Measurements from ENCODE around the gene SOX2. TPM values are rescaled to one million over a fixed set of nuclear protein-coding genes. Genes with fewer than 3 reads are reported as not detected.

SOX2 gene
- total RNA-seq, 1 experiment from 2014 or later, result 189 TPM

DNA sequence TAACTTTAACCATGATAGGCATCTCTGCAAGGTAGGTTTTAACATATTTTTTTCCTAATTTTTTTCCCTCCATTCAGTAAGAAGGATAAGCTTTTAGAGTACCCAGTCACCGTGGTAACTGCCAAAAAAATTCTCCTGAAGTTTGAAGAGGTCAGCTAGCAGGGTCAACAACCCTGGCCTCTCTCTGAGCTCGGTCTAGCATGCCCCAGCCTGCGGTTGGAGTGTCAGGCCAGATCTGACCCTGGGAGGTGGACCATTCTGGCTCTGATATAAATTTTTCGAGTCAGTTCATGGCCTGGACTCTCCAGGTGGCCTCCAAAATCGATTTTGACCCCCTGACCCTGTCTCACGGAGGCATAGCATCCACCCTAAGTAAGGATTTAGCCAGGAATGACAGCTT is 29.7 kb downstream of the SOX2 start (continued):
- no peak for TF ChIP-seq HMGXB4 (CRISPR knock-in tag; IDR thresholded peaks at IDR 0.05)
- no peak for TF ChIP-seq IRF2 (CRISPR knock-in tag; IDR thresholded peaks at IDR 0.05; ENCODE audit: borderline replicate concordance, low read depth)
- no peak for TF ChIP-seq NFE2L1 (CRISPR knock-in tag; IDR thresholded peaks at IDR 0.05)

GRCh38 chr3:181752202-181752671 is 40.5 kb downstream of the SOX2 start:
- TF ChIP-seq, protein P1, sequence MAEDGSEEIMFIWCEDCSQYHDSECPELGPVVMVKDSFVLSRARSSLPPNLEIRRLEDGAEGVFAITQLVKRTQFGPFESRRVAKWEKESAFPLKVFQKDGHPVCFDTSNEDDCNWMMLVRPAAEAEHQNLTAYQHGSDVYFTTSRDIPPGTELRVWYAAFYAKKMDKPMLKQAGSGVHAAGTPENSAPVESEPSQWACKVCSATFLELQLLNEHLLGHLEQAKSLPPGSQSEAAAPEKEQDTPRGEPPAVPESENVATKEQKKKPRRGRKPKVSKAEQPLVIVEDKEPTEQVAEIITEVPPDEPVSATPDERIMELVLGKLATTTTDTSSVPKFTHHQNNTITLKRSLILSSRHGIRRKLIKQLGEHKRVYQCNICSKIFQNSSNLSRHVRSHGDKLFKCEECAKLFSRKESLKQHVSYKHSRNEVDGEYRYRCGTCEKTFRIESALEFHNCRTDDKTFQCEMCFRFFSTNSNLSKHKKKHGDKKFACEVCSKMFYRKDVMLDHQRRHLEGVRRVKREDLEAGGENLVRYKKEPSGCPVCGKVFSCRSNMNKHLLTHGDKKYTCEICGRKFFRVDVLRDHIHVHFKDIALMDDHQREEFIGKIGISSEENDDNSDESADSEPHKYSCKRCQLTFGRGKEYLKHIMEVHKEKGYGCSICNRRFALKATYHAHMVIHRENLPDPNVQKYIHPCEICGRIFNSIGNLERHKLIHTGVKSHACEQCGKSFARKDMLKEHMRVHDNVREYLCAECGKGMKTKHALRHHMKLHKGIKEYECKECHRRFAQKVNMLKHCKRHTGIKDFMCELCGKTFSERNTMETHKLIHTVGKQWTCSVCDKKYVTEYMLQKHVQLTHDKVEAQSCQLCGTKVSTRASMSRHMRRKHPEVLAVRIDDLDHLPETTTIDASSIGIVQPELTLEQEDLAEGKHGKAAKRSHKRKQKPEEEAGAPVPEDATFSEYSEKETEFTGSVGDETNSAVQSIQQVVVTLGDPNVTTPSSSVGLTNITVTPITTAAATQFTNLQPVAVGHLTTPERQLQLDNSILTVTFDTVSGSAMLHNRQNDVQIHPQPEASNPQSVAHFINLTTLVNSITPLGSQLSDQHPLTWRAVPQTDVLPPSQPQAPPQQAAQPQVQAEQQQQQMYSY (CRISPR knock-in tag; IDR thresholded peaks at IDR 0.05), result no peak
- no peak for TF ChIP-seq KAT7 (CRISPR knock-in tag; IDR thresholded peaks at IDR 0.05; ENCODE audit: borderline replicate concordance)
- TF ChIP-seq TEAD4 (CRISPR knock-in tag; IDR thresholded peaks at IDR 0.05), result no peak
- no peak for TF ChIP-seq TP53 (CRISPR knock-in tag; IDR thresholded peaks at IDR 0.05)
- no peak for TF ChIP-seq ETV6 (CRISPR knock-in tag; IDR thresholded peaks at IDR 0.05)
- no peak for TF ChIP-seq ZNF121 (CRISPR knock-in tag; IDR thresholded peaks at IDR 0.05)
- TF ChIP-seq, protein P2, sequence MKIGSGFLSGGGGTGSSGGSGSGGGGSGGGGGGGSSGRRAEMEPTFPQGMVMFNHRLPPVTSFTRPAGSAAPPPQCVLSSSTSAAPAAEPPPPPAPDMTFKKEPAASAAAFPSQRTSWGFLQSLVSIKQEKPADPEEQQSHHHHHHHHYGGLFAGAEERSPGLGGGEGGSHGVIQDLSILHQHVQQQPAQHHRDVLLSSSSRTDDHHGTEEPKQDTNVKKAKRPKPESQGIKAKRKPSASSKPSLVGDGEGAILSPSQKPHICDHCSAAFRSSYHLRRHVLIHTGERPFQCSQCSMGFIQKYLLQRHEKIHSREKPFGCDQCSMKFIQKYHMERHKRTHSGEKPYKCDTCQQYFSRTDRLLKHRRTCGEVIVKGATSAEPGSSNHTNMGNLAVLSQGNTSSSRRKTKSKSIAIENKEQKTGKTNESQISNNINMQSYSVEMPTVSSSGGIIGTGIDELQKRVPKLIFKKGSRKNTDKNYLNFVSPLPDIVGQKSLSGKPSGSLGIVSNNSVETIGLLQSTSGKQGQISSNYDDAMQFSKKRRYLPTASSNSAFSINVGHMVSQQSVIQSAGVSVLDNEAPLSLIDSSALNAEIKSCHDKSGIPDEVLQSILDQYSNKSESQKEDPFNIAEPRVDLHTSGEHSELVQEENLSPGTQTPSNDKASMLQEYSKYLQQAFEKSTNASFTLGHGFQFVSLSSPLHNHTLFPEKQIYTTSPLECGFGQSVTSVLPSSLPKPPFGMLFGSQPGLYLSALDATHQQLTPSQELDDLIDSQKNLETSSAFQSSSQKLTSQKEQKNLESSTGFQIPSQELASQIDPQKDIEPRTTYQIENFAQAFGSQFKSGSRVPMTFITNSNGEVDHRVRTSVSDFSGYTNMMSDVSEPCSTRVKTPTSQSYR (CRISPR knock-in tag; IDR thresholded peaks at IDR 0.05), result no peak
- no peak for TF ChIP-seq ZNF396 (CRISPR knock-in tag; IDR thresholded peaks at IDR 0.05; ENCODE audit: borderline replicate concordance)
- ATAC-seq, result no peak
- H3K36me3 Mint-ChIP-seq, result no peaks in the 10 kb centered on the region
- DNase-seq (ENCODE audit: low spot score), result no peak
- H3K4me3 Mint-ChIP-seq, result no peak overlapping the region
- H3K4me1 Mint-ChIP-seq, result peaks cover 44% of the 10 kb centered on the region
- no peaks in the 10 kb centered on the region for H3K9me3 Mint-ChIP-seq
- H3K27ac Mint-ChIP-seq, result no peak overlapping the region
- ChIA-PET POLR2A (no interaction called here), CTCF (interaction anchor here (0.6 kb wide), 1 partner anchor 28 kb away, joined by 3 read pairs; no protein-coding TSS in a partner anchor)
- H3K27me3 Mint-ChIP-seq (ENCODE audit: low read depth), result peaks cover 9% of the 10 kb centered on the region

GRCh38 chr3:181753391-181753790 is 41.7 kb downstream of the SOX2 start:
- ATAC-seq, result no peak
- ChIA-PET POLR2A (no interaction called here), CTCF (interaction anchor here (1.2 kb wide), 1 partner anchor 53 kb away, joined by 3 read pairs; no protein-coding TSS in a partner anchor)
- TF ChIP-seq ZNF219 (CRISPR knock-in tag; IDR thresholded peaks at IDR 0.05; ENCODE audit: borderline replicate concordance) (no peak), GABPB1 (CRISPR knock-in tag; IDR thresholded peaks at IDR 0.05) (no peak), IRF2 (CRISPR knock-in tag; IDR thresholded peaks at IDR 0.05; ENCODE audit: borderline replicate concordance, low read depth) (no peak), HMGXB4 (CRISPR knock-in tag; IDR thresholded peaks at IDR 0.05) (no peak), OVOL2 (CRISPR knock-in tag; IDR thresholded peaks at IDR 0.05; ENCODE audit: borderline replicate concordance) (no peak), MYBL2 (CRISPR knock-in tag; IDR thresholded peaks at IDR 0.05) (no peak)
- TF ChIP-seq, protein P3, sequence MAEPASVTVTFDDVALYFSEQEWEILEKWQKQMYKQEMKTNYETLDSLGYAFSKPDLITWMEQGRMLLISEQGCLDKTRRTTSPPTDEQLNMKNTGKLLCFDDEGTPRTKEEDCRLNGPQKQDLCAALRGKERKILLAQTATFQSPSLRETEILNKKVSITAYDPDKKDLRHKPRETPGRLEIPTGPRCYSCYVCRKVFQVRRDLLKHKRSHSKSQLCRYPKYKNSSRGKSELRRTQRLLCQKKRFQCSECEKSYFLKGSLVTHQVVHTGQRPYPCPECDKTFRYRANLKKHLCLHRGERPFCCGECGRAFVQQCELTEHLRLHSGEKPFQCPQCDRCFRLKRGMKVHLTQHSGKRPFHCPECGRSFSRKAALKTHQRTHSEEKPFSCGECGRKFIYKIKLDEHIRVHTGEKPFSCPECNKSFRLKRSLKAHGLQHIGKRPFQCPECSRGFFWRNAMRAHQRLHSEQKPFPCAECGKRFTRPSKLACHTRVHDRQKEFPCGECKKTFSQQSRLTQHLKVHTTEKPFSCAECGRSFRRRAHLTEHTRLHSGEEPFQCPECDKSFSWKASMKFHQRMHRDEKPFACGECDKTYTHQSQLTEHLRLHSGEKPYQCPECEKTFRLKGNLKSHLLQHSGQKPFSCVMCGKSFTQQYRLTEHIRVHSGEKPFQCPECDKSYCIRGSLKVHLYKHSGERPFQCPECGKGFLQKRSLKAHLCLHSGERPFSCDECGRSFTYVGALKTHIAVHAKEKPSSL (CRISPR knock-in tag; conservative IDR thresholded peaks at IDR 0.05), result no peak
- H3K4me1 Mint-ChIP-seq, result peaks cover 56% of the 10 kb centered on the region
- DNase-seq (ENCODE audit: low spot score), result no peak
- H3K27ac Mint-ChIP-seq, result no peak overlapping the region
- H3K36me3 Mint-ChIP-seq, result no peaks in the 10 kb centered on the region
- H3K9me3 Mint-ChIP-seq, result no peaks in the 10 kb centered on the region
- no peak overlapping the region for H3K4me3 Mint-ChIP-seq
- H3K27me3 Mint-ChIP-seq (ENCODE audit: low read depth), result peaks cover 9% of the 10 kb centered on the region

All from WTC11 (cell line).